K562 (cell line): Measurements from ENCODE around the gene MKNK1. TPM values are rescaled to one million over a fixed set of nuclear protein-coding genes. Genes with fewer than 3 reads are reported as not detected.

Experiments
- BCOR ChIP-seq: fragments of 450-650 bp; IDR thresholded peaks from 2 replicates; pipeline ENCODE4 v1.6.1; 2016
- DPF2 ChIP-seq: fragments of 450-650 bp; IDR thresholded peaks from 2 replicates; pipeline ENCODE4 v1.6.1; 2016
- FOXA3 ChIP-seq, 2 experiments: fragments of 450-650 bp in 1 of 2; sonication (generic) in 1 of 2; formaldehyde crosslinking; IDR thresholded peaks in 1 of 2; conservative IDR thresholded peaks in 1 of 2; 2 replicates each; pipeline versions ENCODE4 v1.4.0 to v1.8.0; 2020 to 2022; ENCODE audit warnings: mild to moderate bottlenecking in 2 of 2, missing genetic modification reagents in 1 of 2
- IFI16 ChIP-seq: fragments of 250-450 bp; sonication (Bioruptor Pico); IDR thresholded peaks from 2 replicates; pipeline ENCODE4 v2.1.2; 2022; ENCODE audit warnings: mild to moderate bottlenecking, inconsistent platforms
- KLF10 ChIP-seq: fragments of 250-450 bp; sonication (Bioruptor Pico); IDR thresholded peaks from 2 replicates; pipeline ENCODE4 v1.6.1; 2021; ENCODE audit warnings: matching md5 sums
- MTA1 ChIP-seq: fragments of 450-650 bp; IDR thresholded peaks from 2 replicates; pipeline ENCODE4 v1.6.1; 2017; ENCODE audit warnings: borderline replicate concordance
- NCOA4 ChIP-seq: fragments of 450-650 bp; IDR thresholded peaks from 2 replicates; pipeline ENCODE4 v1.6.1; 2018; ENCODE audit warnings: mild to moderate bottlenecking; ENCODE audit not compliant: partially characterized antibody
- NEUROD1 ChIP-seq: fragments of 150-350 bp; IDR thresholded peaks from 2 replicates; pipeline ENCODE4 v1.6.1; 2014; ENCODE audit warnings: borderline replicate concordance, low read length, low read depth; ENCODE audit not compliant: partially characterized antibody
- PHB ChIP-seq: fragments of 250-450 bp; sonication (Bioruptor Pico); IDR thresholded peaks from 2 replicates; pipeline ENCODE4 v1.5.0; 2021
- POLR3A ChIP-seq: IDR thresholded peaks from 2 replicates; pipeline ENCODE4 v1.6.1; 2011; ENCODE audit warnings: borderline replicate concordance, mild to moderate bottlenecking, moderate library complexity; ENCODE audit not compliant: insufficient read length, insufficient read depth; ENCODE audit errors: extremely low read depth
- SAFB2 ChIP-seq: fragments of 200-400 bp; formaldehyde crosslinking; IDR thresholded peaks from 2 replicates; pipeline ENCODE4 v1.6.1; 2018; ENCODE audit warnings: borderline replicate concordance, low read length, low read depth, moderate library complexity; ENCODE audit not compliant: severe bottlenecking
- SREBF2 ChIP-seq: sonication (generic); formaldehyde crosslinking; IDR thresholded peaks from 2 replicates; pipeline ENCODE4 v1.4.0; 2020; ENCODE audit warnings: mild to moderate bottlenecking, missing genetic modification reagents
- TAF1 ChIP-seq: IDR thresholded peaks from 2 replicates; pipeline ENCODE4 v1.6.1; 2011; ENCODE audit warnings: mild to moderate bottlenecking, low read length, moderate library complexity; ENCODE audit not compliant: insufficient read depth, control insufficient read depth, severe bottlenecking; ENCODE audit errors: extremely low read depth
- TOE1 ChIP-seq, 2 experiments: fragments of 450-650 bp in 1 of 2; sonication (generic) in 1 of 2; formaldehyde crosslinking in 1 of 2; IDR thresholded peaks; 2 replicates each; pipeline versions ENCODE4 v1.7.1 to v1.8.0; 2016 to 2022; ENCODE audit warnings: borderline replicate concordance in 2 of 2, mild to moderate bottlenecking in 2 of 2, antibody characterized with exemption in 1 of 2, inconsistent platforms in 1 of 2, low read depth in 1 of 2, missing genetic modification reagents in 1 of 2, moderate library complexity in 1 of 2
- ZNF41 ChIP-seq: fragments of 250-450 bp; sonication (Bioruptor Pico); conservative IDR thresholded peaks from 2 replicates; pipeline ENCODE4 v1.4.0; 2020; ENCODE audit warnings: mild to moderate bottlenecking
- polyA plus RNA-seq, 8 experiments: library from polyadenylated mRNA; depleted of rRNA in 4 of 8; stranded (reverse) in 5 of 8; unstranded in 3 of 8; fragments of >200 nt; fragmentation: Nextera tagmentation in 2 of 8; fragmentation: Illumina TruSeq in 1 of 8; extraction: Ambion mirVana in 2 of 8; extraction: Trizol in 1 of 8; gene quantifications; 2 replicates each; pipeline versions ENCODE4 v1.2.1 to v1.2.3, GENCODE V29; 2011 to 2014; ENCODE audit warnings: inconsistent platforms in 1 of 8, missing spikeins in 1 of 8
- total RNA-seq, 7 experiments: library from RNA; depleted of rRNA in 6 of 7; stranded (reverse); fragments of >200 nt in 6 of 7; fragmentation: Illumina TruSeq in 2 of 7; extraction: Trizol in 2 of 7; gene quantifications; 2 replicates each; pipeline versions ENCODE4 v1.2.1 to v1.2.3, GENCODE V29; 2011 to 2021; ENCODE audit warnings: low replicate concordance in 1 of 7
- TF ChIP-seq, protein P1 (sequence below): sonication (generic); formaldehyde crosslinking; IDR thresholded peaks from 2 replicates; pipeline ENCODE4 v1.8.0; 2023; ENCODE audit warnings: missing genetic modification reagents, mild to moderate bottlenecking, borderline replicate concordance
- TF ChIP-seq, protein P2 (sequence below): fragments of 450-650 bp; IDR thresholded peaks from 2 replicates; pipeline ENCODE4 v1.6.1; 2016; ENCODE audit warnings: borderline replicate concordance
- TF ChIP-seq, protein P3 (sequence below): fragments of 450-650 bp; conservative IDR thresholded peaks from 2 replicates; pipeline ENCODE4 v1.6.1; 2016; ENCODE audit warnings: missing genetic modification characterization, low read depth, mild to moderate bottlenecking, control low read depth, missing compliant biosample characterization

Gene MKNK1
- total and polyA plus RNA-seq, 9 of the 15 experiments (the other 6 are each of a cell fraction or from before 2014, with no cell fraction given): 27.7 to 51.3 (median 43.7) TPM

DNA sequence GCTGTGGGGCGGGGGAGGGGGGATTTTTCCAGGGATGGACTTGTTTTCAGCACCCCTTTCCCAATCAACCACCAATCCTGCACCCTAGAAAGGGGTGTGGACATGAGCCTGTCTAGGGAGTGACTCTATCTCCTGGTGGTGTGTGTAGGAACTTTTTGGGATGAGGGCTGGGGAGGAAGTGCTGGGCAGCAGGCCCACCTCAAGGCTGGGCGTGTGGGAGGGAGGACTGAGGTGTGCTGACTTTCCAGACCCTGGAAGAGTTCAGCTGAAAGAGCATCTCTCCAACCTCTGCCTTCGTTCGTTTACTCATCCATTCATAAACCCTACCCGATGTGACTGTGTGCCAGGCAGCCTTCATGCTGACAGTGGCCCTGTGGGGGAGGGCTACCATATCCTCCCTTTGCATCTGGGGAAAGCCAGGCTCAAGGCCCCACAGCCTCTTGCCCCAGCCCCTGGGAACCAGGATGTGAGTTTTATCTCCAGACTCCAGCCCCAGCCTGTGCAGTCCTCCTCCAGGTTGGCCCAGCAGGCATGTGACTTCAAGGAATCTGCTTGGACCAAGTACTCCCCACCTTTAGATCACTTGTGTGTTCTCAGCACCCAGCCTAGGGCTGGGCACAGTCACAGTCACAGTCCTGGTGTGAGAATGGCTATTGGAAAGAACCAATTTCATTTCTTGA is 59.4 kb downstream of the MKNK1 start (continued):
- peak; percentile 97 for TF ChIP-seq DPF2
- TF ChIP-seq TOE1 (IDR thresholded peaks at IDR 0.05; ENCODE audit: borderline replicate concordance): peak; percentile 76; the same call in 1 of the 2 replicates
- TF ChIP-seq TOE1 (CRISPR knock-in tag; IDR thresholded peaks at IDR 0.05; ENCODE audit: borderline replicate concordance, low read depth): no peak
- TF ChIP-seq TAF1: peak; percentile 50
- TF ChIP-seq SREBF2 (CRISPR knock-in tag): no peak
- TF ChIP-seq FOXA3 (CRISPR knock-in tag; conservative IDR thresholded peaks at IDR 0.05 in 1 of 2, IDR thresholded peaks at IDR 0.05 in 1 of 2): no peak
- TF ChIP-seq KLF10 (CRISPR knock-in tag): no peak
- TF ChIP-seq NEUROD1: peak; percentile 86
- TF ChIP-seq, protein P1, sequence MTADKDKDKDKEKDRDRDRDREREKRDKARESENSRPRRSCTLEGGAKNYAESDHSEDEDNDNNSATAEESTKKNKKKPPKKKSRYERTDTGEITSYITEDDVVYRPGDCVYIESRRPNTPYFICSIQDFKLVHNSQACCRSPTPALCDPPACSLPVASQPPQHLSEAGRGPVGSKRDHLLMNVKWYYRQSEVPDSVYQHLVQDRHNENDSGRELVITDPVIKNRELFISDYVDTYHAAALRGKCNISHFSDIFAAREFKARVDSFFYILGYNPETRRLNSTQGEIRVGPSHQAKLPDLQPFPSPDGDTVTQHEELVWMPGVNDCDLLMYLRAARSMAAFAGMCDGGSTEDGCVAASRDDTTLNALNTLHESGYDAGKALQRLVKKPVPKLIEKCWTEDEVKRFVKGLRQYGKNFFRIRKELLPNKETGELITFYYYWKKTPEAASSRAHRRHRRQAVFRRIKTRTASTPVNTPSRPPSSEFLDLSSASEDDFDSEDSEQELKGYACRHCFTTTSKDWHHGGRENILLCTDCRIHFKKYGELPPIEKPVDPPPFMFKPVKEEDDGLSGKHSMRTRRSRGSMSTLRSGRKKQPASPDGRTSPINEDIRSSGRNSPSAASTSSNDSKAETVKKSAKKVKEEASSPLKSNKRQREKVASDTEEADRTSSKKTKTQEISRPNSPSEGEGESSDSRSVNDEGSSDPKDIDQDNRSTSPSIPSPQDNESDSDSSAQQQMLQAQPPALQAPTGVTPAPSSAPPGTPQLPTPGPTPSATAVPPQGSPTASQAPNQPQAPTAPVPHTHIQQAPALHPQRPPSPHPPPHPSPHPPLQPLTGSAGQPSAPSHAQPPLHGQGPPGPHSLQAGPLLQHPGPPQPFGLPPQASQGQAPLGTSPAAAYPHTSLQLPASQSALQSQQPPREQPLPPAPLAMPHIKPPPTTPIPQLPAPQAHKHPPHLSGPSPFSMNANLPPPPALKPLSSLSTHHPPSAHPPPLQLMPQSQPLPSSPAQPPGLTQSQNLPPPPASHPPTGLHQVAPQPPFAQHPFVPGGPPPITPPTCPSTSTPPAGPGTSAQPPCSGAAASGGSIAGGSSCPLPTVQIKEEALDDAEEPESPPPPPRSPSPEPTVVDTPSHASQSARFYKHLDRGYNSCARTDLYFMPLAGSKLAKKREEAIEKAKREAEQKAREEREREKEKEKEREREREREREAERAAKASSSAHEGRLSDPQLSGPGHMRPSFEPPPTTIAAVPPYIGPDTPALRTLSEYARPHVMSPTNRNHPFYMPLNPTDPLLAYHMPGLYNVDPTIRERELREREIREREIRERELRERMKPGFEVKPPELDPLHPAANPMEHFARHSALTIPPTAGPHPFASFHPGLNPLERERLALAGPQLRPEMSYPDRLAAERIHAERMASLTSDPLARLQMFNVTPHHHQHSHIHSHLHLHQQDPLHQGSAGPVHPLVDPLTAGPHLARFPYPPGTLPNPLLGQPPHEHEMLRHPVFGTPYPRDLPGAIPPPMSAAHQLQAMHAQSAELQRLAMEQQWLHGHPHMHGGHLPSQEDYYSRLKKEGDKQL (CRISPR knock-in tag): no peak
- TF ChIP-seq NCOA4: no peak
- TF ChIP-seq POLR3A: no peak
- TF ChIP-seq PHB: no peak
- TF ChIP-seq, protein P2, sequence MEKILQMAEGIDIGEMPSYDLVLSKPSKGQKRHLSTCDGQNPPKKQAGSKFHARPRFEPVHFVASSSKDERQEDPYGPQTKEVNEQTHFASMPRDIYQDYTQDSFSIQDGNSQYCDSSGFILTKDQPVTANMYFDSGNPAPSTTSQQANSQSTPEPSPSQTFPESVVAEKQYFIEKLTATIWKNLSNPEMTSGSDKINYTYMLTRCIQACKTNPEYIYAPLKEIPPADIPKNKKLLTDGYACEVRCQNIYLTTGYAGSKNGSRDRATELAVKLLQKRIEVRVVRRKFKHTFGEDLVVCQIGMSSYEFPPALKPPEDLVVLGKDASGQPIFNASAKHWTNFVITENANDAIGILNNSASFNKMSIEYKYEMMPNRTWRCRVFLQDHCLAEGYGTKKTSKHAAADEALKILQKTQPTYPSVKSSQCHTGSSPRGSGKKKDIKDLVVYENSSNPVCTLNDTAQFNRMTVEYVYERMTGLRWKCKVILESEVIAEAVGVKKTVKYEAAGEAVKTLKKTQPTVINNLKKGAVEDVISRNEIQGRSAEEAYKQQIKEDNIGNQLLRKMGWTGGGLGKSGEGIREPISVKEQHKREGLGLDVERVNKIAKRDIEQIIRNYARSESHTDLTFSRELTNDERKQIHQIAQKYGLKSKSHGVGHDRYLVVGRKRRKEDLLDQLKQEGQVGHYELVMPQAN: no peak
- TF ChIP-seq, protein P3, sequence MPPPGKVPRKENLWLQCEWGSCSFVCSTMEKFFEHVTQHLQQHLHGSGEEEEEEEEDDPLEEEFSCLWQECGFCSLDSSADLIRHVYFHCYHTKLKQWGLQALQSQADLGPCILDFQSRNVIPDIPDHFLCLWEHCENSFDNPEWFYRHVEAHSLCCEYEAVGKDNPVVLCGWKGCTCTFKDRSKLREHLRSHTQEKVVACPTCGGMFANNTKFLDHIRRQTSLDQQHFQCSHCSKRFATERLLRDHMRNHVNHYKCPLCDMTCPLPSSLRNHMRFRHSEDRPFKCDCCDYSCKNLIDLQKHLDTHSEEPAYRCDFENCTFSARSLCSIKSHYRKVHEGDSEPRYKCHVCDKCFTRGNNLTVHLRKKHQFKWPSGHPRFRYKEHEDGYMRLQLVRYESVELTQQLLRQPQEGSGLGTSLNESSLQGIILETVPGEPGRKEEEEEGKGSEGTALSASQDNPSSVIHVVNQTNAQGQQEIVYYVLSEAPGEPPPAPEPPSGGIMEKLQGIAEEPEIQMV (tag): no peak
- TF ChIP-seq IFI16 (CRISPR knock-in tag): no peak
- TF ChIP-seq MTA1: 0 out of 2 replicates have a peak, but pooled peaks have one; percentile 24
- TF ChIP-seq SAFB2: no peak
- TF ChIP-seq BCOR: peak; percentile 89
- TF ChIP-seq ZNF41 (CRISPR knock-in tag): peak; percentile 44; the same call in 1 of the 2 replicates
